DOHH2 (cell line): Measurements from ENCODE around the gene PFKL.

ENCODE experiments used
- H3F3A ChIP-seq: fragments of 200-600 bp; sonication (generic), shearing (Covaris generic); 2 replicates; pipeline ENCODE4 v1.6.0; 2016; ENCODE audit warnings: antibody characterized with exemption, mild to moderate bottlenecking; ENCODE audit not compliant: control insufficient read depth, insufficient read depth
- H3K27ac ChIP-seq: fragments of 200-600 bp; sonication (generic); 2 replicates; pipeline ENCODE4 v1.5.1; 2014; ENCODE audit warnings: low read depth, mild to moderate bottlenecking, low read length, moderate library complexity
- H3K27me3 ChIP-seq: fragments of 200-600 bp; sonication (generic); 2 replicates; pipeline ENCODE4 v1.6.1; 2014; ENCODE audit warnings: mild to moderate bottlenecking, low read length, mixed read lengths; ENCODE audit not compliant: control insufficient read depth
- H3K36me3 ChIP-seq: fragments of 200-600 bp; sonication (generic); 2 replicates; pipeline ENCODE4 v1.6.1; 2014; ENCODE audit warnings: mild to moderate bottlenecking, low read length, moderate library complexity, mixed read lengths; ENCODE audit not compliant: control insufficient read depth
- H3K4me1 ChIP-seq: fragments of 200-600 bp; sonication (generic); 2 replicates; pipeline ENCODE4 v1.6.1; 2014; ENCODE audit warnings: mild to moderate bottlenecking, low read length, mixed read lengths; ENCODE audit not compliant: control insufficient read depth
- H3K4me2 ChIP-seq: fragments of 200-600 bp; sonication (generic); 2 replicates; pipeline ENCODE4 v1.6.0; 2014; ENCODE audit warnings: mild to moderate bottlenecking, low read length, moderate library complexity
- H3K4me3 ChIP-seq: fragments of 200-600 bp; sonication (generic); 2 replicates; pipeline ENCODE4 v1.5.1; 2014; ENCODE audit warnings: mild to moderate bottlenecking, low read length, mixed read lengths
- H3K79me2 ChIP-seq: fragments of 200-600 bp; sonication (generic); 2 replicates; pipeline ENCODE4 v1.6.1; 2014; ENCODE audit warnings: mild to moderate bottlenecking, low read length, mixed read lengths; ENCODE audit not compliant: control insufficient read depth
- H3K9me2 ChIP-seq: fragments of 200-600 bp; sonication (generic); replicated peaks from 2 replicates; pipeline ENCODE4 v1.6.1; 2014; ENCODE audit warnings: mild to moderate bottlenecking, low read length, mixed read lengths; ENCODE audit not compliant: control insufficient read depth
- H3K9me3 ChIP-seq: fragments of 200-600 bp; sonication (generic); 2 replicates; pipeline ENCODE4 v1.6.1; 2014; ENCODE audit warnings: antibody characterized with exemption, low read length, mixed read lengths; ENCODE audit not compliant: control insufficient read depth, insufficient read depth
- H4K20me1 ChIP-seq: fragments of 200-600 bp; sonication (generic); 2 replicates; pipeline ENCODE4 v1.6.0; 2014; ENCODE audit warnings: low read depth, mild to moderate bottlenecking, antibody characterized with exemption, low read length, moderate library complexity; ENCODE audit not compliant: control insufficient read depth, insufficient read depth
- EZH2phosphoT487 ChIP-seq: fragments of 200-600 bp; sonication (generic); IDR thresholded peaks from 2 replicates; pipeline ENCODE4 v1.6.1; 2017; ENCODE audit warnings: borderline replicate concordance, mild to moderate bottlenecking, antibody characterized with exemption, low read length, moderate library complexity, mixed read lengths
- TF ChIP-seq, protein P1 (sequence below): fragments of 200-600 bp; sonication (generic); IDR thresholded peaks from one replicate; pipeline ENCODE4 v1.5.1; 2014; ENCODE audit warnings: antibody characterized with exemption, mild to moderate bottlenecking, low read depth, low read length; ENCODE audit not compliant: poor library complexity, severe bottlenecking

The PFKL gene

DNA sequence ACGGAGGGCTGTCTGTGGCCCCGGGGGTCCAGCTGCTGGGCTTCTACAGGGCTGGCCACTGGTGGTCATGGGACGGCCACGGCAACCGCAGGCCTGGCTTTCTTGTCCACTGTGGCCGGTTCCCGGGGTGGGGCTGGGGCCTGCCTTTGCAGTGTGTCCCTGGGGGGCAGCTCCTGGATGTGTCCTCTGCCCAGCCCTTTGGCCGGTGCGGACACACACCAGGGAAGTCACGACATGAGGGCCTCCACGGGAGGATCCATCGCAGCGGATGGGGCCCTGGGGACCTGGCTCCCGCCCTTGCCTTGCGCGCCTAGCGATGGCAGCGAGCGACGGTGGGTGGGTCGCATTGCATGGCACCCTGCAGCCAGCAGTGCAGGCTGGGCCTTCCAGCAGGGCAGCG lies 18.0 kb downstream of the PFKL start:
- H3K4me3 ChIP-seq: no peak overlapping the region
- no peaks in the 10 kb centered on the region for H3F3A ChIP-seq
- H3K79me2 ChIP-seq: no peaks in the 10 kb centered on the region
- peaks cover 79% of the 10 kb centered on the region for H3K36me3 ChIP-seq
- H3K27ac ChIP-seq: no peak overlapping the region
- no peak overlapping the region for H3K4me2 ChIP-seq
- H3K4me1 ChIP-seq: no peaks in the 10 kb centered on the region
- TF ChIP-seq EZH2phosphoT487: no peak
- TF ChIP-seq, protein P1, sequence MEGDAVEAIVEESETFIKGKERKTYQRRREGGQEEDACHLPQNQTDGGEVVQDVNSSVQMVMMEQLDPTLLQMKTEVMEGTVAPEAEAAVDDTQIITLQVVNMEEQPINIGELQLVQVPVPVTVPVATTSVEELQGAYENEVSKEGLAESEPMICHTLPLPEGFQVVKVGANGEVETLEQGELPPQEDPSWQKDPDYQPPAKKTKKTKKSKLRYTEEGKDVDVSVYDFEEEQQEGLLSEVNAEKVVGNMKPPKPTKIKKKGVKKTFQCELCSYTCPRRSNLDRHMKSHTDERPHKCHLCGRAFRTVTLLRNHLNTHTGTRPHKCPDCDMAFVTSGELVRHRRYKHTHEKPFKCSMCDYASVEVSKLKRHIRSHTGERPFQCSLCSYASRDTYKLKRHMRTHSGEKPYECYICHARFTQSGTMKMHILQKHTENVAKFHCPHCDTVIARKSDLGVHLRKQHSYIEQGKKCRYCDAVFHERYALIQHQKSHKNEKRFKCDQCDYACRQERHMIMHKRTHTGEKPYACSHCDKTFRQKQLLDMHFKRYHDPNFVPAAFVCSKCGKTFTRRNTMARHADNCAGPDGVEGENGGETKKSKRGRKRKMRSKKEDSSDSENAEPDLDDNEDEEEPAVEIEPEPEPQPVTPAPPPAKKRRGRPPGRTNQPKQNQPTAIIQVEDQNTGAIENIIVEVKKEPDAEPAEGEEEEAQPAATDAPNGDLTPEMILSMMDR: no peak
- no peaks in the 10 kb centered on the region for H4K20me1 ChIP-seq
- H3K9me2 ChIP-seq: no peaks in the 10 kb centered on the region
- H3K9me3 ChIP-seq: no peaks in the 10 kb centered on the region
- no peaks in the 10 kb centered on the region for H3K27me3 ChIP-seq

DNA sequence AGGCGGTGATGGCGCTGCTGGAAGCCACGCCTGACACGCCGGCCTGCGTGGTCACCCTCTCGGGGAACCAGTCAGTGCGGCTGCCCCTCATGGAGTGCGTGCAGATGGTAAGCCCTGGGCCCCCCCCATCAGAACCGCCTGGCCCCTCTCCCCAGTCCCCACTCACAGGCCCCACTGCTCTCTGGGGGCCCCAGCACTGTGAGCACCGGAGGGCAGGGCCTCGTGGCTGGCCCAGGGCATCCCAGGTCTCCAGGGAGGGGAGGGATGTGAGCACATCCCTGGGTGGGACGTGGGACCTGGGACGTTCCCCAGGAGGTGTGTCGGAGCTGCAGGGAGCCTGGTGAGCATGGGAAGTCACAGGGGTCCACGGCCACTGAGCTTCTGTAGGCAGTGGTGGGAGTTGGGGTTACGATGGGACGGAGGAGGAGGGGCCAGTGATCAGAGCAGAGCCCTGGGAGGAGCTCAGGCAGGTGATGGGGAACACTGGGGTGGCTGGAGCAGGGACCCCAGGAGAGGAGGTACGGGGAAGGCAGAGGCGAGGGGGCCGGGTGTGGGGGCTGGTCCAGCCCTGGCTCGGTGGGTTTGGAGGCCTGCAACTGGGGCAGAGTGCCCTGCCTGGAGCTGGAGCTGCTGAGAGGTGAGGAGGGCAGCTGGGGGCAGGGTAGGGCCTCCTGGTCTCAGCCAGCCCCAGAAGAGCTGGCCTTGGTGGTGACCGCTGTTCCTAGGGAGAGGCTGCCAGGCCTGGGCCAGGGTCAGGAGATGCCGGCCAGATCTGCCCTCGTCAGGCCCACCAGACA lies 18.8 kb downstream of the PFKL start:
- Histone ChIP-seq H3F3A (no peaks in the 10 kb centered on the region), H4K20me1 (no peaks in the 10 kb centered on the region), H3K4me1 (no peaks in the 10 kb centered on the region), H3K27me3 (no peaks in the 10 kb centered on the region), H3K4me3 (no peak overlapping the region), H3K9me3 (no peaks in the 10 kb centered on the region), H3K27ac (no peak overlapping the region), H3K36me3 (peaks cover 77% of the 10 kb centered on the region), H3K4me2 (no peak overlapping the region), H3K9me2 (no peaks in the 10 kb centered on the region), H3K79me2 (no peaks in the 10 kb centered on the region)
- TF ChIP-seq, protein P1: no peak
- no peak for TF ChIP-seq EZH2phosphoT487

DNA sequence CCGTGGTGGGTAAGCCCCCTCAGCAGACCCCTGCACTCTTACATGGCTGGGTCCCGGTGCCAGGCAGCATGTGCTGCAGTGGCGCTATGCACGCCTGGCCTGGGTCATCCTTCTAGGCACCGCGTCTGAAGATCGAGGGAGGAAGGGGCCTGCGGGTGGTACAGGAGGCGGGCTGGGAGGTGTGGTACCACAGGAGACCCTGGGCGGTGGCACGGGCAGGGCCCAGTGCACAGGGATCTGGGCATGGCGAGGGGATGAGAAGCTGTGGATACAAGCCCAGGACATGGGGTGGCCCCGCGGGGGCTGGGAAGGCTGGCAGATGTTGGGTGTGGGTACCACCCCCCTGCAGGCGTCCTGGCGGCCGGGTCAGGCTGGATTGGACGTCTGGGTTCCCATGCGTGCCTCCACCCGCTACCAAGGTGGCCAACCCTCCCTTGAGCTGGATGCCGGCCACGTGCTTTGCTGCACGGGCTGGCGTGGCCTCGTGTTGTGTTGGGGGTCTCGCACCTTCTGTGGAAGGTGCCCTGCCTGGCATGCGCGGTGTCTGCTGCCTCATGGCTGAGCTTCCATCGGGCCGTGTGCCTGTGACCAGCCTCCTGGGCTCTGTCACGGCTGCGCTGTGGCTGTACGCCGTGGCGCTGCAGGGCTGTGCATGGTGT lies 19.7 kb downstream of the PFKL start:
- Histone ChIP-seq H3K79me2 (no peaks in the 10 kb centered on the region), H3K27ac (no peak overlapping the region), H3K27me3 (no peaks in the 10 kb centered on the region), H3F3A (no peaks in the 10 kb centered on the region), H3K36me3 (peaks cover 81% of the 10 kb centered on the region), H3K4me1 (no peaks in the 10 kb centered on the region), H3K9me2 (no peaks in the 10 kb centered on the region), H4K20me1 (no peaks in the 10 kb centered on the region), H3K4me3 (no peak overlapping the region), H3K4me2 (no peak overlapping the region), H3K9me3 (no peaks in the 10 kb centered on the region)
- TF ChIP-seq EZH2phosphoT487: no peak
- TF ChIP-seq, protein P1: no peak
